AG04450 (cell line): ENCODE data around the gene LGALS12. TPM values are rescaled to one million over a fixed set of nuclear protein-coding genes. Genes with fewer than 3 reads are reported as not detected.

ENCODE experiments used
- CTCF ChIA-PET: fragments of 300-600, 350-600 bp; formaldehyde crosslinking; extraction: SDS; loops from one replicate; lab custom pipeline; 2022; ENCODE audit warnings: antibody characterized with exemption, inconsistent platforms; lab: Charles Lee
- POLR2A ChIA-PET: fragments of 350-600 bp; formaldehyde crosslinking; extraction: SDS; loops from one replicate; lab custom pipeline; 2021; ENCODE audit warnings: antibody characterized with exemption, inconsistent platforms; lab: Yijun Ruan, JAX
- DNase-seq: peaks from one replicate; pipeline ENCODE4 v3.0.0-alpha.2; 2011; ENCODE audit warnings: low read depth, low spot score
- H3K27ac ChIP-seq: one replicate; pipeline ENCODE4 v1.5.1; 2012; ENCODE audit warnings: low read depth, low read length, control low read depth
- H3K27me3 ChIP-seq: one replicate; pipeline ENCODE4 v1.6.0; 2012; ENCODE audit warnings: low read length; ENCODE audit not compliant: control insufficient read depth, insufficient read depth
- H3K4me3 ChIP-seq: 2 replicates; pipeline ENCODE4 v1.5.1; 2011; ENCODE audit warnings: mild to moderate bottlenecking, low read depth, low read length, control low read depth
- H3K9me3 ChIP-seq: 2 replicates; pipeline ENCODE4 v1.5.1; 2012; ENCODE audit warnings: low read length; ENCODE audit not compliant: control insufficient read depth, insufficient read depth
- polyA plus RNA-seq: library from polyadenylated mRNA; depleted of rRNA; stranded (reverse); fragments of >200 nt; gene quantifications from 2 replicates; pipeline ENCODE4 v1.2.3, GENCODE V29; 2011
- TF ChIP-seq, protein P1 (sequence below): IDR thresholded peaks from 2 replicates; pipeline ENCODE4 v1.5.1; 2011; ENCODE audit warnings: low read depth, low read length, control low read depth, inconsistent platforms

LGALS12 gene
- polyA plus RNA-seq, 1 experiment = not detected

DNA sequence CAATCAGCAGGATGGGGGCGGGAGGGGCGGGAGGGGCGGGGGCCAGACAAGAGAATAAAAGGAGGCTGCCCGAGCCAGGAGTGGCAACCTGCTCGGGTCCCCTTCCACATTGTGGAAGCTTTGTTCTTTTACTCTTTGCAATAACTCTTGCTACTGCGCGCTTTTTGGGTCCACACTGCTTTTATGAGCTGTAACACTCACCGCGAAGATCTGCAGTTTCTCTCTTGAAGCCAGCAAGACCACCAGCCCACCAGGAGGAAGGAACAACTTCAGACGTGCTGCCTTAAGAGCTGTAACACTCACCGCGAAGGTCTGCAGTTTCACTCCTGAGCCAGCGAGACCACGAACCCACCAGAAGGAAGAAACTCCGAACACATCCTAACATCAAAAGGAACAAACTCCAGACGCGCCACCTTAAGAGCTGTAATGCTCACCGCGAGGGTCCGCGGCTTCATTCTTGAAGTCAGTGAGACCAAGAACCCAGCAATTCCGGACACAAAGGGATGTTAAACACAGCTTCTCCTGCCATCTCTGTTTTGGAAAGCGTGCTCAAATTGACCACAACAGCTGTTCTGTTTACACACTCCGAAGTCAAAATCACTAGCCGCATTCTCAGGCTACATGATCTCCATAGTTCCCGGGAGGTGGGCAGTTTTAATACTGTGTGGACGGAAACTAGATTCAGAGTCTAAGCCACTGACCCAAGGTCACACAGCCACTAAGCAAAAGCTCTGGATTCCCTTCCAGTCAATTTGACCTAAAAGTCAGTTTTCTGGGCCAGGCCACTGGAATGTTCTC lies 45.4 kb downstream of the LGALS12 start:
- TF ChIP-seq, protein P1, sequence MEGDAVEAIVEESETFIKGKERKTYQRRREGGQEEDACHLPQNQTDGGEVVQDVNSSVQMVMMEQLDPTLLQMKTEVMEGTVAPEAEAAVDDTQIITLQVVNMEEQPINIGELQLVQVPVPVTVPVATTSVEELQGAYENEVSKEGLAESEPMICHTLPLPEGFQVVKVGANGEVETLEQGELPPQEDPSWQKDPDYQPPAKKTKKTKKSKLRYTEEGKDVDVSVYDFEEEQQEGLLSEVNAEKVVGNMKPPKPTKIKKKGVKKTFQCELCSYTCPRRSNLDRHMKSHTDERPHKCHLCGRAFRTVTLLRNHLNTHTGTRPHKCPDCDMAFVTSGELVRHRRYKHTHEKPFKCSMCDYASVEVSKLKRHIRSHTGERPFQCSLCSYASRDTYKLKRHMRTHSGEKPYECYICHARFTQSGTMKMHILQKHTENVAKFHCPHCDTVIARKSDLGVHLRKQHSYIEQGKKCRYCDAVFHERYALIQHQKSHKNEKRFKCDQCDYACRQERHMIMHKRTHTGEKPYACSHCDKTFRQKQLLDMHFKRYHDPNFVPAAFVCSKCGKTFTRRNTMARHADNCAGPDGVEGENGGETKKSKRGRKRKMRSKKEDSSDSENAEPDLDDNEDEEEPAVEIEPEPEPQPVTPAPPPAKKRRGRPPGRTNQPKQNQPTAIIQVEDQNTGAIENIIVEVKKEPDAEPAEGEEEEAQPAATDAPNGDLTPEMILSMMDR = no peak
- H3K4me3 ChIP-seq = no peak overlapping the region
- no peak for DNase-seq
- H3K27ac ChIP-seq = no peak overlapping the region
- ChIA-PET POLR2A (no interaction called here), CTCF (no interaction called here)
- no peaks in the 10 kb centered on the region; the same call in 1 of the 2 replicates for H3K9me3 ChIP-seq
- H3K27me3 ChIP-seq = peaks cover 15% of the 10 kb centered on the region

DNA sequence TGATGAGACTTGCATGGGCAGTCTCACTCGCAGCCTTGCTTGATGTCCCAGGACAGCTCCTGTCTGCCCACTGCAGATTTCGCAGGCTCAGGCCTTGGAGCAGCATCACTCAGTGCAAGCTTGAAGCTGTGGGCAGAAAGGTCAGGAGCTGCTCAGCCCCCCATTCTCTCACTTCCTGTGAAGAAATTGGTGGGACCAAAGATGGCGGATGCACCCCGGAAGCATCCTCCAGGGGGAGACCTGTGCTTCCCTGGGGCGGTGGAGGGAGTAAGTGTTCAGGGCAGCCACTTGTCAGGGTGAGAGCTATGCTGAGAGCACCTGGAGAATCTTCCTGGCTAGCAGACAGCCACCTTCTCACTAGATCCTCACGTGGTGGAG lies 46.0 kb downstream of the LGALS12 start:
- Histone ChIP-seq H3K27ac (no peak overlapping the region), H3K9me3 (no peaks in the 10 kb centered on the region; the same call in 1 of the 2 replicates), H3K27me3 (peaks cover 14% of the 10 kb centered on the region), H3K4me3 (no peak overlapping the region)
- ChIA-PET POLR2A (no interaction called here), CTCF (no interaction called here)
- TF ChIP-seq, protein P1 = no peak
- DNase-seq = no peak

DNA sequence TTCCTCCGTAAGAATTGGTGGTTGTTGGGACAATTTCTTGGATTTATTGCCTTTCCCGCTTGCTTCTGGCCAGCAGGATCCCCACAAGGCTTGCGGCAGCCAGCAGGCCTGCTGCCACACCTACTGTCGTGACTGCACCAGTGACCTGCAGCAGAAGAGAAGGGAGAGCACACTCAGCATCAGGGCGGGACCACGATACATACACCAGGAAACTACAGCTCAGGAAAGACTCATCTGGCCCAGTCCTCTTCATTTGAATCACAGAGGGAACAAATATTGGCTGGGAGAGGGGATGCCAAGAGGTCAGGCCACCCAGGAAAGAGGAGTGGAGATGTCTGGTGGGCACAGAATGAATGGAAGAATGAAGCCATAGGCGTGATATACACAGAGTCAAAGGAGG lies 47.0 kb downstream of the LGALS12 start:
- DNase-seq = no peak
- TF ChIP-seq, protein P1 = no peak
- Histone ChIP-seq H3K27ac (no peak overlapping the region), H3K27me3 (peaks cover 19% of the 10 kb centered on the region), H3K9me3 (no peaks in the 10 kb centered on the region; the same call in 1 of the 2 replicates), H3K4me3 (no peak overlapping the region)
- POLR2A ChIA-PET = no interaction called here
- CTCF ChIA-PET = no interaction called here

DNA sequence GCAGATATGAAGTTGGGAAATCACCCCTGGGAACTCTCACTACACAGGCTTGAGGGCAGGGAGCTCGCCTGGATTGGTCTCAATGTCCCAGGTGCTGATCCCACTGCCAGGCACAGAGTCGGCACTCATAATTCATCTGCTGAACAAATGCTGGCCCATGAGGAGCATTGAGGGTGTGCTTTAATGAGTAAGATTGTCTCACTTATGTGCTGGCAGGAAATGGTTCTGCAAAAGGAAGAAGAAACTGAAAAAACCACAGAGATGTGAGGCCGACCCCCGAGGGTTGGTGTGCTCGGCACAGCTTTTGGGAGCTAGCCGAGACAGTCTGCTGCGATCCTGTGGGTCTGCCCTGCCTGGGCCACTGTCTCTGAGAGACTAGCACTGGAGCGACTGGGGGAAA lies 47.9 kb downstream of the LGALS12 start:
- TF ChIP-seq, protein P1 = no peak

DNA sequence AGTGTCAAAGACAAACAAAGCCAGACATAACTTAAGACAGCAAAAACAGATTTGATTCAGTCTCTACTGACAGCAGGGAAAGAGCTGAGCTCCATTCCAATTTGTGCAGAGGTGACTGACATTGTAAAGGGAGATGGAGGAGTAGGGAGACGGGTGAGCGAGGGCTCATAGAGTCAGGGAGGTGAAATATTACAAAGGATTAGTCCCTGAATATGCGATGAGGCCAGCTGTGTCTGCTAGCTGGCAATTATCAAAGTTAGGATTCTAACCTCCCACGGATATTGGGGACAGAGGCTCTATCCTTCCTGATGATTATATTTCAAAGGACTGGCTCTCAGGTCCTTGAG lies 49.0 kb downstream of the LGALS12 start:
- H3K27ac ChIP-seq = no peak overlapping the region
- H3K27me3 ChIP-seq = peaks cover 24% of the 10 kb centered on the region
- ChIA-PET CTCF (no interaction called here), POLR2A (no interaction called here)
- TF ChIP-seq, protein P1 = no peak
- H3K9me3 ChIP-seq = no peaks in the 10 kb centered on the region; the same call in 1 of the 2 replicates
- H3K4me3 ChIP-seq = no peak overlapping the region
- no peak for DNase-seq

More for the DNA sequence above, 47.9 kb downstream of the LGALS12 start:
- H3K9me3 ChIP-seq = no peaks in the 10 kb centered on the region; the same call in 1 of the 2 replicates
- peaks cover 19% of the 10 kb centered on the region for H3K27me3 ChIP-seq
- CTCF ChIA-PET = no interaction called here
- no peak overlapping the region for H3K4me3 ChIP-seq
- POLR2A ChIA-PET = no interaction called here
- H3K27ac ChIP-seq = no peak overlapping the region
- no peak for DNase-seq
